IMR-90 (cell line): ENCODE measurements around the gene TNPO2.

ENCODE experiments used
- CEBPB ChIP-seq: IDR thresholded peaks from 2 replicates; pipeline ENCODE4 v1.6.1; 2012; ENCODE audit warnings: low read depth, low read length, improper control_type of control experiment
- CTCF ChIP-seq: conservative IDR thresholded peaks from 2 replicates; pipeline ENCODE4 v1.5.1; 2012; ENCODE audit warnings: mild to moderate bottlenecking, low read depth, low read length, improper control_type of control experiment
- ELK1 ChIP-seq: fragments of 150-350 bp; IDR thresholded peaks from 2 replicates; pipeline ENCODE4 v1.6.1; 2016; ENCODE audit warnings: low read depth, mild to moderate bottlenecking, low read length, moderate library complexity, borderline replicate concordance
- FOS ChIP-seq: fragments of 150-350 bp; IDR thresholded peaks from 2 replicates; pipeline ENCODE4 v1.6.1; 2016; ENCODE audit warnings: low read depth, low read length
- MAFK ChIP-seq: IDR thresholded peaks from 2 replicates; pipeline ENCODE4 v1.6.1; 2012; ENCODE audit warnings: low read depth, low read length, improper control_type of control experiment
- MXI1 ChIP-seq: IDR thresholded peaks from 2 replicates; pipeline ENCODE4 v1.6.1; 2012; ENCODE audit warnings: low read depth, mild to moderate bottlenecking, low read length, moderate library complexity, borderline replicate concordance
- NFE2L2 ChIP-seq: fragments of 150-350 bp; IDR thresholded peaks from 2 replicates; pipeline ENCODE4 v1.6.1; 2016; ENCODE audit warnings: low read depth, mild to moderate bottlenecking, low read length
- POLR2A ChIP-seq: IDR thresholded peaks from 2 replicates; pipeline ENCODE4 v1.6.1; 2012; ENCODE audit warnings: mild to moderate bottlenecking, low read depth, low read length
- RAD21 ChIP-seq: IDR thresholded peaks from 2 replicates; pipeline ENCODE4 v1.6.1; 2012; ENCODE audit warnings: low read length, improper control_type of control experiment
- RCOR1 ChIP-seq: IDR thresholded peaks from 2 replicates; pipeline ENCODE4 v1.6.1; 2012; ENCODE audit warnings: mild to moderate bottlenecking, low read length, improper control_type of control experiment; ENCODE audit not compliant: insufficient replicate concordance
- RFX5 ChIP-seq: IDR thresholded peaks from 2 replicates; pipeline ENCODE4 v1.8.0; 2012; ENCODE audit warnings: low read depth, mild to moderate bottlenecking, low read length, moderate library complexity

- TF ChIP-seq MAFK (no peak), POLR2A (no peak), CTCF (no peak), RCOR1 (no peak), MXI1 (no peak), CEBPB (no peak), ELK1 (no peak), FOS (no peak), RFX5 (no peak), RAD21 (no peak), NFE2L2 (no peak)
These were observed 41.0 kb upstream of the TNPO2 start for GRCh38 chr19:12764698-12765097.
